ENCODE results near the gene BIRC7. TPM values are rescaled to one million over a fixed set of nuclear protein-coding genes. Genes with fewer than 3 reads are reported as not detected.

BIRC7 gene
- total RNA-seq, 1 donor from 2014 or later, result not detected

DNA sequence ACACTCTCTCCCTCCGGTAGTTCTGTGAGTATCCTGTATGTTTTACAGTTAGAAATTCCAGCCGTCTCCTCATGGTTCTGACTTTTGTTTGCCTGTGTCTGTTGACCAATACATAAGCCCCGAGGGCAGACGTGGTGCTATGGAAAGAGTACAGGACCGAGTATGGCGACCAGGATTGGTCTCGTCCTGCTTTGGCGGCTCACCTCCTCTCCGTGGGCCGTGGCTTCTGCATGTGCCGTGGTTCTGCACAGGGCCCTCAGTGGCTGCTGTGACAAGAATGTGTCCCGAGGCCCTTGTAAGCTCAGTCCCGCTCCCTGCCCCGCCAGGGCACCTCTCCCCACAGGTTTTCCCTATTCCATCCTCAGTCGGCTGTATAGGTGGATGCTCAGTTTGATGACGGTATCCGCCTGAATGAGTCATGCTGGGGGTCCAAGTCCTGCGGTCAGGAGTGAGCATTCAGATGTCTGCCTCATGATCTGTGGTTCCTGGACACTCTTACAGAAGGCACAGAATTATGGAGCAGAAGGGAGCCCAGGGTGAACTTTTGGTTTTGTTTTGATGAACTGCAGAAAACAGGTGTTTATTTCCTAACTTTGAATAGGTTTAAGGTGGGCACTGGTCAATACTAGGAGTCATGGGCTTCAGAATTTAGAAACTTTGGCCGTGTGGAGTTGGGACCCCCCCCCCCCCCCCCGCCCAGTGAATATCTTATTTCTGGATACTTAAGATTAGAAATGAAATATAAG, 38.1 kb downstream of the BIRC7 start:
- Mint-ChIP-seq H3K27ac (ENCODE audit: unreplicated experiment) (peak overlapping the region; percentile 65), H3K27me3 (ENCODE audit: unreplicated experiment) (peaks cover 13% of the 10 kb centered on the region), H3K4me1 (ENCODE audit: low read depth, unreplicated experiment) (peaks cover 22% of the 10 kb centered on the region), H3K36me3 (ENCODE audit: unreplicated experiment) (no peaks in the 10 kb centered on the region), H3K9me3 (ENCODE audit: unreplicated experiment) (peaks cover 13% of the 10 kb centered on the region), H3K4me3 (ENCODE audit: unreplicated experiment) (peak overlapping the region; percentile 91)
- TF ChIP-seq, protein P1, sequence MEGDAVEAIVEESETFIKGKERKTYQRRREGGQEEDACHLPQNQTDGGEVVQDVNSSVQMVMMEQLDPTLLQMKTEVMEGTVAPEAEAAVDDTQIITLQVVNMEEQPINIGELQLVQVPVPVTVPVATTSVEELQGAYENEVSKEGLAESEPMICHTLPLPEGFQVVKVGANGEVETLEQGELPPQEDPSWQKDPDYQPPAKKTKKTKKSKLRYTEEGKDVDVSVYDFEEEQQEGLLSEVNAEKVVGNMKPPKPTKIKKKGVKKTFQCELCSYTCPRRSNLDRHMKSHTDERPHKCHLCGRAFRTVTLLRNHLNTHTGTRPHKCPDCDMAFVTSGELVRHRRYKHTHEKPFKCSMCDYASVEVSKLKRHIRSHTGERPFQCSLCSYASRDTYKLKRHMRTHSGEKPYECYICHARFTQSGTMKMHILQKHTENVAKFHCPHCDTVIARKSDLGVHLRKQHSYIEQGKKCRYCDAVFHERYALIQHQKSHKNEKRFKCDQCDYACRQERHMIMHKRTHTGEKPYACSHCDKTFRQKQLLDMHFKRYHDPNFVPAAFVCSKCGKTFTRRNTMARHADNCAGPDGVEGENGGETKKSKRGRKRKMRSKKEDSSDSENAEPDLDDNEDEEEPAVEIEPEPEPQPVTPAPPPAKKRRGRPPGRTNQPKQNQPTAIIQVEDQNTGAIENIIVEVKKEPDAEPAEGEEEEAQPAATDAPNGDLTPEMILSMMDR (IDR thresholded peaks at IDR 0.05; ENCODE audit: partially characterized antibody, unreplicated experiment), result no peak
- DNase-seq, result no peak

DNA sequence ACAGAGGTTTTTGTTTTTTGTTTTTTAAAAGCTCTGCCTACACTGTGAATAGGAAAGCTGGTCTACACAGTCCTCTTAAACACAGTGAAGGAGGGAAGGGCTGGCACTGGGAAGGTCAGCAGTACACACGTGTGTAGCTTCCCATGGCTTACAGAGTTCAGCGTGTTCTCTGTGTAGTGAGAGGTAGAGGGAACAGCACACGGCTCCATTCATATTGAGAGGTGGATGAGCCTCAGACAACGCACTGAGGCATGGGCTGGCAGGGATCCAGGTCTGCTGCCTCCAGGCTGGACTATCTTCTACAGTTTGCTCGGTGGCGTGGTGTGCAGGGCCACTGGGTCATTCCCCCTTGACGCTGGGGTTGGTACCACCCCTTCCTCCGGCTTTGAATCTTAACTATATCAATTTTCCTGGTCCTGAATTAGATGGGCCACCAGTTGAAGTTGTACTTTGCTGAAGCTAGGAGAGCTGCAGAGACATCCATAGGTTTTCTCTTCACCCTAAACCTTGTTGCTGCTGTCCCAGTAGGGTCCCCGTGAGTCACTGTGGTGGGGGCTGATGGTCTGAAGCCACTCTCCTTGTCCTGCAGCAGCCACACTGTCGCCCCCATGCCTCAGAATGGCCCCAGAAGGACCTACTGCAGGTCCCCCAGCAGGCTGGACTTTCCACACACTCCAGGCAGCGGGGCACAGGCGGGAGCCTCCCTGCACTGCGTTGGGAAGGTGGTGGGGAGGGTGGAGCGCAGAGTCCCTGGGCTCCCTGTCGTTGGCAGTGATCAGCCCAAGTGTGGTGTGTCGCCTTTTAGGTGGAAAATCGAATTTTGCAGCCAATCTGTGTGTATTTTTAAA, 38.9 kb downstream of the BIRC7 start:
- no peaks in the 10 kb centered on the region for H3K36me3 Mint-ChIP-seq (ENCODE audit: unreplicated experiment)
- H3K9me3 Mint-ChIP-seq (ENCODE audit: unreplicated experiment), result peaks cover 13% of the 10 kb centered on the region
- H3K4me1 Mint-ChIP-seq (ENCODE audit: low read depth, unreplicated experiment), result peaks cover 21% of the 10 kb centered on the region
- DNase-seq, result no peak
- peaks cover 12% of the 10 kb centered on the region for H3K27me3 Mint-ChIP-seq (ENCODE audit: unreplicated experiment)
- no peak overlapping the region for H3K4me3 Mint-ChIP-seq (ENCODE audit: unreplicated experiment)
- no peak overlapping the region for H3K27ac Mint-ChIP-seq (ENCODE audit: unreplicated experiment)
- TF ChIP-seq, protein P1 (IDR thresholded peaks at IDR 0.05; ENCODE audit: partially characterized antibody, unreplicated experiment), result no peak

DNA sequence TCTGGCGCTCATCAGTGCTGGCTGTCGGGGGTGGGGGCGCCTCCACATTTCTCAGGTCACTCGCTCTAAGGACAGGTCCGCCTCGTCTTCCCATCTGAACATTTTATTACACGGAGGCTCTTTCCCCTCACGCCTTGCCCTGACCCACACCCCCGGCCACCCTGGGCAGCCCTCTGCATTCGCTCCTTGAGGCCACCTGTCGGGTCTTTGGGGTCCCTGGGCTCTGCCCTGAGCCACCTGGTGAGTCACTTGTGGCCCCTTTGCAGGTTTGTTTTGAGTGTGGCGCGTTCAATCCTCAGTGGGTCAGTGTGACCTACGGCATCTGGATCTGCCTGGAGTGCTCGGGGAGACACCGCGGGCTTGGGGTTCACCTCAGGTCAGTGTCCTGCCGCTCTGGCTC, 40.1 kb downstream of the BIRC7 start:
- Mint-ChIP-seq H3K27me3 (ENCODE audit: unreplicated experiment) (peaks cover 10% of the 10 kb centered on the region), H3K4me3 (ENCODE audit: unreplicated experiment) (no peak overlapping the region)

DNA sequence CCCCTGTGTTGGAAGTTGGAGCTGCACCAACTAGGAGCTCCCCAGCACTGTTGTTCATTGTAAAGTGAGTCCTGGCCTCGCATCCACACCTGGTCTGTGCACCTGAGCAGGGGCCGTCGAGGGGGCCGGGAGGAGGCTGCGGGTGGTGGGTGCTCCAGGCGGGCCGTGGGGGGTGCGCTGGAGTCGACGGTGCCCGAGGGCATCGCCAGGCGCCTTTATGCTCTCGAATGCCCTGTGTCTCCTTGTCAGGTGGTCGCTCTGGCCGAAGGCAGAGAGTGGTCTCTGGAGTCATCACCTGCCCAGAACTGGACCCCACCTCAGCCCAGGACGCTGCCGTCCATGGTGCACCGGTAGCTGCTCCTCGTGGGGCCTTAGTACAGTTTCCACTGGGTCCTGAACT, 41.3 kb downstream of the BIRC7 start:
- TF ChIP-seq, protein P1 (IDR thresholded peaks at IDR 0.05; ENCODE audit: partially characterized antibody, unreplicated experiment), result no peak
- peaks cover 2% of the 10 kb centered on the region for H3K9me3 Mint-ChIP-seq (ENCODE audit: unreplicated experiment)
- H3K4me3 Mint-ChIP-seq (ENCODE audit: unreplicated experiment), result no peak overlapping the region
- H3K27ac Mint-ChIP-seq (ENCODE audit: unreplicated experiment), result no peak overlapping the region
- DNase-seq, result no peak
- no peaks in the 10 kb centered on the region for H3K36me3 Mint-ChIP-seq (ENCODE audit: unreplicated experiment)
- H3K27me3 Mint-ChIP-seq (ENCODE audit: unreplicated experiment), result peaks cover 4% of the 10 kb centered on the region
- peaks cover 16% of the 10 kb centered on the region for H3K4me1 Mint-ChIP-seq (ENCODE audit: low read depth, unreplicated experiment)

More for the DNA sequence above, 40.1 kb downstream of the BIRC7 start:
- H3K27ac Mint-ChIP-seq (ENCODE audit: unreplicated experiment), result no peak overlapping the region
- no peak for DNase-seq
- peaks cover 18% of the 10 kb centered on the region for H3K4me1 Mint-ChIP-seq (ENCODE audit: low read depth, unreplicated experiment)
- H3K36me3 Mint-ChIP-seq (ENCODE audit: unreplicated experiment), result no peaks in the 10 kb centered on the region
- TF ChIP-seq, protein P1 (IDR thresholded peaks at IDR 0.05; ENCODE audit: partially characterized antibody, unreplicated experiment), result no peak
- peaks cover 10% of the 10 kb centered on the region for H3K9me3 Mint-ChIP-seq (ENCODE audit: unreplicated experiment)

All from glutamatergic neuron (in vitro differentiated cells).